Fibroblast of skin of abdomen (primary cell): ENCODE data around the gene WAS.

Experiments used
- DNase-seq: peaks from one replicate; pipeline ENCODE4 v3.0.0-alpha.2; 2013

Gene WAS

GRCh38 chrX:48713847-48714246, 30.2 kb downstream of the WAS start:
- no peak for DNase-seq

- DNase-seq, result no peak
These were observed 31.0 kb downstream of the WAS start for GRCh38 chrX:48714573-48714972.

DNA sequence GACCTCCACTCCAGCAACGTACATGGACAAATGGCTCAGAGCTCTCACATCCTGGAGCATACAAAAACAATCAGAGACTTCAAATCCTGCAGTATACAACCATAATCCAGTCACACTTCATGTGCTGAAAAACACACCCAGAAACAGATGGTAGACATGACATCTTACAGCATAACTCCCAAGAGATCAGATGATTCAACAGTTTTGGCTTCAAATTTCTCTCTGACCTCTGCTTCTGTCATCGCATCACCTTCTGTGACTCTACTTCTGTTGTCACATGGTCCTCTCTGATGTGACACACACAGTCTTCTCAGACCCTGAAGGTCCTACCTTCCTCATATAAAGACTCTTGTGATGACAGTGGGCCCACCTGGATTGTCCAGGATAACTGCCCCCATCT, 31.5 kb downstream of the WAS start:
- peak; percentile 35 for DNase-seq

DNA sequence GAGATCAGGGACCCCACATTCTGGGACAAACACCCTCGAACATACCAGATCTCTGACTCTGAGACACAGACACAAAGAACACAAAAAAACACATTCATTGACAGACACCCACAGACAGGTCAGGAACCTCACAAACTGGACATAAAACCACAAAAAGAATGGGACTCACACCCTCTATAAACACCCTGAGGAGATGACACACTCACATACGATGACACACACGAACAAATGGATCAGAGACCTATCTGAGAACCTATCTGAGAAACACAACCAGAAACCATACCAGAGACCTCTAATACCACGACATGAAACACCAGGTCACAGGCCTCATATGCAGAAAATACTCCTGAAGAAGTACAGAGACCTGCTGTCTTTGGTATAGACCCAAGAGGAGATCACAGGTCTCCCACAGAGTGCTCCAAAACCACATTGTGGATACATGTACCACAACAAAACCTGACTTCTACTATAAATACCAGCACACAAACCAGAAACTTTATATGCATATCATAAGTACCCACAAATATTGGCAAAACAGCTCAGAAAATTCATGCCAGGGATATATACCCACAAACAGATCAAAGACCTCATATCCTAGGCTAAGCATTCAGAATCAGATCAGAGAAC, 32.4 kb downstream of the WAS start:
- no peak for DNase-seq

GRCh38 chrX:48719958-48720357, 36.4 kb downstream of the WAS start:
- no peak for DNase-seq

GRCh38 chrX:48720577-48721250, 37.1 kb downstream of the WAS start:
- no peak for DNase-seq

- no peak for DNase-seq
These were observed 38.3 kb downstream of the WAS start for GRCh38 chrX:48721916-48722315.

- DNase-seq, result no peak
These were observed 43.0 kb downstream of the WAS start for GRCh38 chrX:48726596-48726995.

GRCh38 chrX:48728653-48729052, 45.1 kb downstream of the WAS start:
- DNase-seq, result no peak

DNA sequence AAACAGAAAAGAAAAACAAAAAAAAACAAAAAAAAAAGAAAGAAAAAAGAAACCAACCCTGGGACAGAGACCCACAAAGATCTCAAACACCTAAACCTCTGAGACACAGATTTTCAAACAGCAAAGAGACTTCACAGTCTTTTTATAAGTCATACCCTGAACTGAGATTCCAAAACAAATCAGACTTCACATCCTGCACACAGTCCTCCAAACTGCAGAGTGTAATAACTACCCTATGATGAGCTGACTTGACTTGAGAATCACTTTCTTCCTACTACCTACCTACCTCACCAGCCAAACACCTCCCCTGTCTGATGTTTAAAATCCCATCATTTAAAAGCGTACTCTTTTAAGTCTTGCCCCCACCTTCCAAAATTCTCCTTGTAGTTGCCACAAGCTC, 52.7 kb downstream of the WAS start:
- no peak for DNase-seq

DNA sequence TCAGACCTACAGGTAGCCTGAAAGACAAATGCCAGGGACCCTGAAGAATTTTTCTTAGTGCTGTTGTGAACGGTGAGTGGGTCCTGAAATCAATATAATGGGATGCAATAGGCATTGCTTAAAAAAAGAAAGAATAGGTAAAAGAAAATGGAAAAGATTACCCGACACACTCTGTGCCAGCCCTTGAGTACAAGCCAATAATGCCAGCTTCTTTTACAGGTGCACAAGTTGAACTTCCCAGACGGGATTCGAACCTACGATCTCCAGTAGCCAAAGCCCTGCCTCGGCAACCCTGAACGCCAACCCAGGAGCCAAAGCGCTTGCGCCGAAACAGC, 53.2 kb downstream of the WAS start:
- DNase-seq, result no peak

- DNase-seq, result peak; percentile 98
These were observed 53.8 kb downstream of the WAS start for GRCh38 chrX:48737213-48737938.

DNA sequence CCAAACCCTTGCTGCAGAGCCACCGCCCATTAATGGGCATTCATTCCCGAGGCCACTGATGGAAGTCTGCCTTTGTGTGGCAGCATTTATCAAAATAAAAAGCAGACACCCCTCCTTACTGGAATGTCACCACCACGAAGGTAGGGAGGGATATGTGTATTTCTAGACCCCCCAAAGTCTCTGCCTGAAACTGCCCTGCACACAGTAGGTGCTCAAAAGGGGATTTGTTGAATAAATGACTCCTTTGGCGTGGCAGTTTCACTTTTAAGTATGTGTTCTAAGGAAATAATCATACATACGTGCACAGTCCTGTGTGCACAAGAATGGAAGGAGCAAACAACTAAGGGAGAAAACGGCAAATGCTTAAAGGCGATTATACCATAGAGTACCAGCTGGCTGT, 54.3 kb downstream of the WAS start:
- DNase-seq, result no peak
